ENCODE measurements around the gene NET1. TPM values are rescaled to one million over a fixed set of nuclear protein-coding genes. Genes with fewer than 3 reads are reported as not detected.

The NET1 gene
- polyA plus RNA-seq, 1 of the 3 experiments (the other 2 are of a cell fraction): 4.7 TPM

- Histone ChIP-seq H3K27ac (ENCODE audit: low read depth in 2 of 2, low read length in 1 of 2) (no peak overlapping the region), H3K9me2 (no peaks in the 10 kb centered on the region), H3K4me3 (ENCODE audit: low read depth in 2 of 2, low read length in 1 of 2) (no peak overlapping the region), H3F3A (replicated peaks; ENCODE audit: insufficient read depth) (no peaks in the 10 kb centered on the region), H4K20me1 (ENCODE audit: insufficient read depth) (no peaks in the 10 kb centered on the region), H3K4me2 (no peak overlapping the region), H3K4me1 (ENCODE audit: control insufficient read depth in 1 of 2, insufficient read depth in 2 of 2, low read depth in 1 of 2, low read length in 1 of 2) (no peaks in the 10 kb centered on the region), H3K79me2 (ENCODE audit: insufficient read depth) (no peaks in the 10 kb centered on the region), H2AFZ (ENCODE audit: low read depth) (no peak overlapping the region), H3K27me3 (ENCODE audit: insufficient read depth) (peaks cover 8% of the 10 kb centered on the region), H3K9me3 (no peaks in the 10 kb centered on the region), H3K36me3 (replicated peaks in 1 of 2; ENCODE audit: control insufficient read depth in 1 of 2, insufficient read depth in 2 of 2, low read length in 1 of 2) (no peaks in the 10 kb centered on the region), H3K9ac (no peak overlapping the region)
- POLR2A ChIA-PET: no interaction called here
- no peak for DNase-seq
- TF ChIP-seq RAD21 (IDR thresholded peaks at IDR 0.05; ENCODE audit: low read length) (no peak), ELF1 (IDR thresholded peaks at IDR 0.05) (no peak), IRF3 (IDR thresholded peaks at IDR 0.05; ENCODE audit: low read depth, low read length) (no peak), NRF1 (IDR thresholded peaks at IDR 0.05; ENCODE audit: low read depth, low read length) (no peak), PBX3 (IDR thresholded peaks at IDR 0.05) (no peak), SIN3A (IDR thresholded peaks at IDR 0.05; ENCODE audit: borderline replicate concordance, low read depth, low read length) (no peak), FOXJ3 (CRISPR knock-in tag; IDR thresholded peaks at IDR 0.05) (no peak), USF1 (IDR thresholded peaks at IDR 0.05; ENCODE audit: borderline replicate concordance, low read depth) (no peak), USF2 (IDR thresholded peaks at IDR 0.05; ENCODE audit: borderline replicate concordance, low read depth, low read length) (no peak), FOSL2 (IDR thresholded peaks at IDR 0.05; ENCODE audit: borderline replicate concordance, low read depth) (no peak), GABPA (IDR thresholded peaks at IDR 0.05; ENCODE audit: low read depth) (no peak), REST (IDR thresholded peaks at IDR 0.05; ENCODE audit: low read depth, low read length) (no peak), CHD2 (IDR thresholded peaks at IDR 0.05; ENCODE audit: low read length, partially characterized antibody) (no peak), RCOR1 (IDR thresholded peaks at IDR 0.05; ENCODE audit: low read length) (no peak), RXRA (IDR thresholded peaks at IDR 0.05; ENCODE audit: borderline replicate concordance, low read depth) (no peak), TAF1 (IDR thresholded peaks at IDR 0.05; ENCODE audit: borderline replicate concordance, low read depth, low read length) (no peak), ZBTB33 (IDR thresholded peaks at IDR 0.05; ENCODE audit: borderline replicate concordance, low read depth) (no peak), FOXM1 (IDR thresholded peaks at IDR 0.05; ENCODE audit: low read depth) (no peak)
- CTCF ChIA-PET: no interaction called here
- WGBS (ENCODE audit: low lambda C conversion rate): 70% methylated on average over 6 of the region's 6 CpGs
Observed at GRCh38 chr10:5497289-5497688, 84.9 kb downstream of the NET1 start.
